ENCODE measurements around the gene LTB.

DNA sequence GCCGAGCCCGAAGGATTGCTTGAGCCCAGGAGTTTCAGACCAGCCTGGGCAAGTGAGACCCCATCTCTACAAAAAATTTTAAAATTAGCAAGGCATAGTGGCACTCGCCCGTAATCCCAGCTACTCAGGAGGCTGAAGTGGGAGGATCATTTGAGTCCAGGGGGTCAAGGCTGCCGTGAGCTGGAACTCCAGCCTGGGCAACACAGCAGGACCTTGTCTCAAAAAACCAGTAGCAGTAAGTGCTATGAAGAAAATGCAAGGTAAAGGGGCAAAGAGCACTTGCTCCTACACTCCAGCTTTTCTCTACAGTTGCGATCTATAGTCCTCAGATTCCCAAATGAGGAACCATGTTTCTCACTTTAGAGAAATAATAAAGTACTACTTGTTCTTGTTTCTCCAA is 38.6 kb downstream of the LTB start:
- TF ChIP-seq, protein P1, sequence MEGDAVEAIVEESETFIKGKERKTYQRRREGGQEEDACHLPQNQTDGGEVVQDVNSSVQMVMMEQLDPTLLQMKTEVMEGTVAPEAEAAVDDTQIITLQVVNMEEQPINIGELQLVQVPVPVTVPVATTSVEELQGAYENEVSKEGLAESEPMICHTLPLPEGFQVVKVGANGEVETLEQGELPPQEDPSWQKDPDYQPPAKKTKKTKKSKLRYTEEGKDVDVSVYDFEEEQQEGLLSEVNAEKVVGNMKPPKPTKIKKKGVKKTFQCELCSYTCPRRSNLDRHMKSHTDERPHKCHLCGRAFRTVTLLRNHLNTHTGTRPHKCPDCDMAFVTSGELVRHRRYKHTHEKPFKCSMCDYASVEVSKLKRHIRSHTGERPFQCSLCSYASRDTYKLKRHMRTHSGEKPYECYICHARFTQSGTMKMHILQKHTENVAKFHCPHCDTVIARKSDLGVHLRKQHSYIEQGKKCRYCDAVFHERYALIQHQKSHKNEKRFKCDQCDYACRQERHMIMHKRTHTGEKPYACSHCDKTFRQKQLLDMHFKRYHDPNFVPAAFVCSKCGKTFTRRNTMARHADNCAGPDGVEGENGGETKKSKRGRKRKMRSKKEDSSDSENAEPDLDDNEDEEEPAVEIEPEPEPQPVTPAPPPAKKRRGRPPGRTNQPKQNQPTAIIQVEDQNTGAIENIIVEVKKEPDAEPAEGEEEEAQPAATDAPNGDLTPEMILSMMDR (IDR thresholded peaks at IDR 0.05), result no peak
- TF ChIP-seq EP300 (IDR thresholded peaks at IDR 0.05), result no peak
- TF ChIP-seq POLR2AphosphoS5 (IDR thresholded peaks at IDR 0.05), result no peak
- no peak for TF ChIP-seq POLR2A (IDR thresholded peaks at IDR 0.05)
